ENCODE measurements around the gene LRRN4CL. TPM values are rescaled to one million over a fixed set of nuclear protein-coding genes. Genes with fewer than 3 reads are reported as not detected.

The LRRN4CL gene
- total and polyA plus RNA-seq, 9 of the 15 experiments (the other 6 are each of a cell fraction or from before 2014, with no cell fraction given): 0.03 to 0.11 (median 0.05) TPM; not detected in 4

- TF ChIP-seq MECOM (CRISPR knock-in tag; IDR thresholded peaks at IDR 0.05) (no peak), ZNF3 (CRISPR knock-in tag; IDR thresholded peaks at IDR 0.05) (no peak), EGR1 (conservative IDR thresholded peaks at IDR 0.05) (peak; percentile 60), SP2 (IDR thresholded peaks at IDR 0.05; ENCODE audit: extremely low read depth, low read depth, low read length, poor library complexity, severe bottlenecking) (no peak), ZC3H8 (IDR thresholded peaks at IDR 0.05) (no peak), SETDB1 (IDR thresholded peaks at IDR 0.05; ENCODE audit: low read length) (no peak), ZNF184 (CRISPR knock-in tag; IDR thresholded peaks at IDR 0.05) (no peak), CBFB (CRISPR knock-in tag; IDR thresholded peaks at IDR 0.05) (no peak), UBTF (IDR thresholded peaks at IDR 0.05; ENCODE audit: borderline replicate concordance in 1 of 2, low read depth in 2 of 2, low read length in 2 of 2) (no peak), CC2D1A (IDR thresholded peaks at IDR 0.05) (peak; percentile 51; the same call in 1 of the 2 replicates), ATF1 (CRISPR knock-in tag; IDR thresholded peaks at IDR 0.05) (no peak), ATF1 (tag; IDR thresholded peaks at IDR 0.05) (peak; percentile 25; the same call in 1 of the 2 replicates), MAFF (IDR thresholded peaks at IDR 0.05; ENCODE audit: low read length) (no peak), TGIF2 (CRISPR knock-in tag; IDR thresholded peaks at IDR 0.05) (no peak), ARHGAP35 (IDR thresholded peaks at IDR 0.05; ENCODE audit: partially characterized antibody) (no peak), HNRNPLL (IDR thresholded peaks at IDR 0.05; ENCODE audit: low read depth, low read length, poor library complexity, severe bottlenecking) (no peak), CBX2 (IDR thresholded peaks at IDR 0.05; ENCODE audit: insufficient read depth, low read length, poor library complexity, severe bottlenecking) (no peak), ZBTB34 (CRISPR knock-in tag; IDR thresholded peaks at IDR 0.05) (no peak), HDAC8 (tag; IDR thresholded peaks at IDR 0.05) (no peak), IFI16 (CRISPR knock-in tag; IDR thresholded peaks at IDR 0.05) (no peak), PATZ1 (CRISPR knock-in tag; IDR thresholded peaks at IDR 0.05; ENCODE audit: borderline replicate concordance) (no peak), ZNF124 (CRISPR knock-in tag; IDR thresholded peaks at IDR 0.05) (no peak), CTBP1 (IDR thresholded peaks at IDR 0.05; ENCODE audit: borderline replicate concordance) (peak; percentile 21; the same call in 1 of the 2 replicates)
Observed at GRCh38 chr11:62694455-62695167, 5.3 kb upstream of the LRRN4CL start (continued).

Data from K562 (cell line).